GM23248 (cell line): ENCODE data around the gene HMCES.

ENCODE experiments used
- EZH2 ChIP-seq: fragments of 200-600 bp; sonication (generic); IDR thresholded peaks from 2 replicates; pipeline ENCODE4 v1.6.1; 2018; ENCODE audit warnings: antibody characterized with exemption, mild to moderate bottlenecking; ENCODE audit not compliant: insufficient read depth, poor library complexity, severe bottlenecking
- EZH2phosphoT487 ChIP-seq: fragments of 200-600 bp; sonication (generic); IDR thresholded peaks from 2 replicates; pipeline ENCODE4 v1.6.1; 2018; ENCODE audit warnings: antibody characterized with exemption, moderate library complexity, mild to moderate bottlenecking, low read depth; ENCODE audit not compliant: insufficient read depth

DNA sequence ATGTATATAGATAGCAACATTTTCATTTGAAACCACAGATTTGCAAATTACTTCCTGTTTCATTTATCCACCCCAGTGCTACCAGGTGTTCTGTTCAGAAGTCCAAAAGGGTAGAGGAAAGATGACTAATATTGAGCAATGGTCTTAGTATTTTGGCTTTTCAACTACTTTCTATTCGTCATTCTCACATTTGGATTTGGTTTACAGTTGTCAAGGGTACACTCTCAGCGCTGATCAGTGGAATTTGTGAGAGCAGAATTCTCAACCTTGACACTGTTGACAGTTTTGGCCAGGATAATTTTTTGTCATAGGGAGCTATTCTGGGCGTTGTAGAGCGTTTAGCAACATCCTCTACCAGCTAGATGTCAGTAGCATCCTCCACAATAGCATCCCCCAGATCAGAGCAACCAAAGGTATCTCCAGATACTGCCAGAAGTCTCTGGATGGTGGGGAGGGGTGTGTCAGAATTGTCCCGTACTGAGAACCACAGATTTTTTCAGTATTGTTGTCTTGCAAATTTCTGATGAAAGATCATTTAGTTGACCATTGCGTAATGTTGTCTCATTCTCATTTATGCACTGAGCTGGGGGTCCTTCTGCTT is 4.2 kb downstream of the HMCES start:
- TF ChIP-seq EZH2 (no peak), EZH2phosphoT487 (no peak)
